Measurements from ENCODE around the gene FAM237A. TPM values are rescaled to one million over a fixed set of nuclear protein-coding genes. Genes with fewer than 3 reads are reported as not detected.

The FAM237A gene
- total RNA-seq, 1 donor from 2014 or later: not detected

DNA sequence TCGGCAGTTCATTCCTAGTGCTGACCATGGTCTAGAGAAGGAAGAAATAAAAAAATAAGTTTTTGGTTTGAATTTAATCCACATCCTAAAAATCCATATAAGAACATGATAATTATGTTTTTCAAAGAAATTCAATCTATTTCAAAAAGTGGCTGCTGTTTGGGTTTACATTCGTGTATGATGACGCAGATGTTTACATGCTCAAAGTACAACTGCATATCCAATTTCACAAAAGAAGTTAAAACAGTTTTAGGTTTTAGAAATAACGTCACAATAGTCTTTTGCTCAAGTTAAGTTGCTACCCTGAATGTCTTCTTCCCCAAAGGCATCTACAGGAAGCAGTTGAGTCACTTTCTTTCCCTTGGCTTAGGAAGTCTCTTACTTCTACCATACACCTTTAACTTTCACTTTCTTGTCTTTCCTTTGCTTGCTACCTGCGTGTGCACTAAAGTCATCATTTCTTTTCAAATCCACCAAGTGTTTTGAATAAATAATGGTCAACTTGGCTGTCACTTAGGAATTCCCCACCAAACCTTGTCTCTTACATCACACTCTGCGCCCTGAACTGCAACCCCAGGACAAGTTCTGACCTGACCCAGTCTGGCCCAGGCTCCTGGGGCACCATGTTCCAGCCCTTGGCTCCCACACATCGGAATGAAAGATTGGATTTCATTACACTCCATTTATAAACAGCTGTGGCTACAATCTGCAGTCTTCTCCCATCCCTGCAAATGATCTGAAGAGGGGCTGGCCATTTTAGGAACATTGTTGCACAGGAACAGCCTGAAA is 28.4 kb downstream of the FAM237A start:
- DNase-seq: no peak
- intact Hi-C loops (cut with DNase I): no loop called here
- no peak for ATAC-seq (ENCODE audit: poor library complexity)

DNA sequence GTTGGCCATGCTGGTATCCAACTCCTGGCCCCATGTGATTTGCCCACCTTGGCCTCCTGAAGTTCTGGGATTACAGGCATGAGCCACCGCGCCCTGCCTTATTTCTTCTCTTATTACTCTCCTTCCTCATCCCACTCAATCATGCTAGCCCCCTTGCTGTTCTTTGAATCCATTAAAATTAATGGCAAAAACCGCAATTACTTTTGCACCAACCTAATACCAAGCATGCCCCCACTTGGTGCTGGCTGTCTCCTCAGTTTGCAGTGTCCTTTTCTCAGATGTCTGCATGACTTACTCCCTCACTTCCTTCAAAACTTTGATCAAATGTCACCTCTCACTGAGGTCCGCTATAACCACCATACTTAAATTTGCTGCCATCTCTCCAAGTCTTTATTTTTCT is 41.3 kb downstream of the FAM237A start:
- no peak for ATAC-seq (ENCODE audit: poor library complexity)
- no peak for DNase-seq
- intact Hi-C loops (cut with DNase I): no loop called here

DNA sequence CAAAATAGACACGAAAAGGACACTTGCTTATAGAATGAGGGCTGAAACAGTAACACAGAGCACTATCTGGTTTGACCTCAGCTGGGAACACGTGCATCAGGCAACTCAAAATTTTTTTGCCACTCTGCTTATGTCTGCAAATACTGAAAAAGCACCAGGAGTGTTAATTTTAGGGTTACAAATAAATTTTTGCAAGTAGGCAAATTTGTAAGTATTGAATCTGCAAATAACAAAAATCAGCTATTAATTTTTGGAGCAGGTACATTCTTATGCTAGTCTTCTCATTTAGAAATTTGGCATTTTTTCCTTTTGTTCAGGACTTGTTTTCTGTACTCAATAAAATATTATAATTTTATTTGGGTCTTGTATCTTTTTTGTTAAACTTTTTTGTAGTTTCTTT is 46.2 kb downstream of the FAM237A start:
- no peak for ATAC-seq (ENCODE audit: poor library complexity)
- intact Hi-C loops (cut with DNase I): no loop called here

GRCh38 chr2:206688990-206689389 is 46.7 kb downstream of the FAM237A start:
- DNase-seq: no peak
- no peak for ATAC-seq (ENCODE audit: poor library complexity)
- intact Hi-C loops (cut with DNase I): no loop called here

More for the DNA sequence above, 46.2 kb downstream of the FAM237A start:
- DNase-seq: no peak

GRCh38 chr2:206692971-206693370 is 50.7 kb downstream of the FAM237A start:
- DNase-seq: no peak
- no peak for ATAC-seq (ENCODE audit: poor library complexity)
- intact Hi-C loops (cut with DNase I): loop anchor here (5.0 kb wide), 1 partner anchor 784 kb away; no protein-coding TSS in a partner anchor

DNA sequence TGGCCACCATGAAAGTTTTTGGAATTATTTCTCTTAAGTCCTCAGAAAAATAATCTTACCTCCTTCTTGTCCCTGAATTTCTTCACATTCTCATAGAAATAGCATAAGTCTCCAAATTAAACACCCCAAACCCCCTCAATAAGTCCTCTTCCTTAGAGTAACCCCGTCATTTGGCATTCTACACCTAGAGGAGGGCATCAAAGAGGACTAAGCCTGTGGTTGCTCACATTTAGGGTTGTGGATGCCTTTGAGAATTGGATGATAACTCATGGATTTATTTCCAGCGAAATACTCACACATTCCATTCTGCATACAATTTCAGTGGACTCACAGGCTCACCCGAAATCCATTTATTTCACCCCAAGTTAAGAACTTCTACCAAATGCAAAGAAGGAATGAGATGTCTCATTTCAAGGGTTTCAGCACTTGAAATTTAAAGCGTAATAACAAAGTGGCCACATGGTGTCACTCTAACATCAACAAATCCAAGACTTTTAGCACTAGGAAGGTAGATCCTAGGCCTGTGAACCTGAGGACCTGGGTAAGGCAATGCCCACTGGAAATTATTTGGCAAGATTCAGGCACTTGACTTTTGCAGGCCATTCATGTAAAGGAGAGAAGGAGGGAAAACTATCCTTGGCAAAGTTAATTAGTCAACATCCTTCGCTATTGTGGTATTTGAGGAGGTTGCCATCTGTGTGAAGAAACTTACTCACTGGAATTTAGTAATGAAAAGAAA is 51.3 kb downstream of the FAM237A start:
- ATAC-seq (ENCODE audit: poor library complexity) (peak; percentile 79), DNase-seq (no peak)
- intact Hi-C loops (cut with DNase I): loop anchor here (5.0 kb wide), 1 partner anchor 784 kb away; no protein-coding TSS in a partner anchor

DNA sequence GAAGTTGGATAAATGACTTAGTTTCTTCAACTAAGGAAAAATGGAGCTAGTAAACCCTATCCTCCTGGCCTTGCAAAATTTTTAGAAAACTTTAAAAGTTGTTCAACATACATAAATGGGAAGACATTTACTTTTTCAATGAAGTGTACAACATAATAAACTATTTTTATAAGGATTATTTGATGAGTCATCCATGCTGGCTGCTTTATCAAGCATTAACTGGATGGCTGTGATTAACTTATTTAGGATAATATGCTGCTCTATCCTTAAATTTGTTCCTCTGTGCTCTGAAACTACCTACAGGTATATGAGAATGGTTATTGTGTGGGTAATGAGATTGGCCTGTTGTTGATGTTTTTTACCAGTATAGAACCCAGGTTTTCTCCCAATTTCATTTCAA is 54.6 kb downstream of the FAM237A start:
- no peak for DNase-seq
- intact Hi-C loops (cut with DNase I): loop anchor here (5.0 kb wide), 1 partner anchor 85 kb away; no protein-coding TSS in a partner anchor
- no peak for ATAC-seq (ENCODE audit: poor library complexity)

DNA sequence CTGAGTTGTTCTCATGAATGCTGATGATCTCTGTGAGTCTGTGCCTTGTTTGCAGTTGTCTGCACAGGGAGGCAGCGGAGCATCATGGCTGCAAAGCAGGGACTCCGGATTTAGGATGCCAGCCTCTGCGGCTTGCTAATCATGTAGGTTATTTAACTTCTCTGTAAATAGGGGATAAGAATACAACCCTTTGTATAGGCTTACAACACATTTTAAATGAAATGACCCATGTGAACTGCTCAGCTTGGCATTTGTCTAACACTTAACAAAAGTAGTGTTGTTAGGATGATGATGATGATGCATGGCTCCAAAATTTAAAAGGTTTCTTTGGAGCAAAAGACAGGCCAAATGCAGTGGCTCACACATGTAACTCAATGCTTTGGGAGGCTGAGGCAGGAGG is 56.5 kb downstream of the FAM237A start:
- no peak for DNase-seq
- intact Hi-C loops (cut with DNase I): loop anchor here (5.0 kb wide), 1 partner anchor 83 kb away; no protein-coding TSS in a partner anchor

More for the DNA sequence above, 56.5 kb downstream of the FAM237A start:
- ATAC-seq (ENCODE audit: poor library complexity): no peak

Other genes with a start within 250 kb of the FAM237A start
- 58.9 TPM for gene ADAM23, start 199.0 kb upstream of the FAM237A start, total RNA-seq
- not detected for gene DYTN, start 75.9 kb downstream of the FAM237A start, total RNA-seq
- gene MDH1B, start 122.8 kb downstream of the FAM237A start, total RNA-seq: 0.54 TPM
- 36.3 TPM for gene FASTKD2, start 123.1 kb downstream of the FAM237A start, total RNA-seq

Data from Right ventricle myocardium superior (tissue), 1 donor.